Muscle of leg (tissue), 11 donors: ENCODE data around the gene KIF26B. TPM values are rescaled to one million over a fixed set of nuclear protein-coding genes. Genes with fewer than 3 reads are reported as not detected.
A peak's percentile ranks its signal among the peaks of the same experiment; 100 is the strongest.
"Not testable (repeated sequence)": the region's sequence is repeated elsewhere in the genome, so short reads cannot be mapped to it uniquely, and the experiment has no call there.

Experiments used
- DNase-seq: peaks from one replicate; pipeline ENCODE4 v3.0.0; 2013
- H3K27ac ChIP-seq: one replicate; pipeline ENCODE4 v1.5.1; 2013; ENCODE audit warnings: mild to moderate bottlenecking, low read length, control low read depth
- H3K27me3 ChIP-seq: one replicate; pipeline ENCODE4 v1.6.1; 2013; ENCODE audit warnings: low read length; ENCODE audit not compliant: control insufficient read depth, insufficient read depth
- H3K36me3 ChIP-seq: one replicate; pipeline ENCODE4 v1.6.1; 2013; ENCODE audit warnings: low read length; ENCODE audit not compliant: control insufficient read depth, insufficient read depth
- H3K4me1 ChIP-seq: one replicate; pipeline ENCODE4 v1.6.1; 2013; ENCODE audit warnings: low read length; ENCODE audit not compliant: control insufficient read depth, insufficient read depth
- H3K4me3 ChIP-seq: one replicate; pipeline ENCODE4 v1.5.1; 2013; ENCODE audit warnings: low read length, control low read depth
- H3K9me3 ChIP-seq: replicated peaks from 2 replicates; pipeline ENCODE4 v1.6.1; 2013; ENCODE audit warnings: low read depth, low read length; ENCODE audit not compliant: control insufficient read depth
- WGBS: methylation state at CpG from one replicate; pipeline ENCODE4 v1.1.5; 2013; ENCODE audit warnings: missing lambda C conversion rate; ENCODE audit not compliant: insufficient coverage; 5-methylcytosine and 5-hydroxymethylcytosine counted together
- polyA plus RNA-seq, 8 donors: library from polyadenylated mRNA; unstranded; fragments of 120-200 nt; gene quantifications; one replicate each; pipeline versions ENCODE4 v1.2.1 to v1.2.3, GENCODE V29; 2013; ENCODE audit warnings: inconsistent platforms in 1 of 8, low replicate concordance in 1 of 8; ENCODE audit not compliant: insufficient read length in 8 of 8, insufficient read depth in 1 of 8
- total RNA-seq: library from RNA; stranded (reverse); fragments of 120-200 nt; gene quantifications from one replicate; pipeline ENCODE4 v1.2.4, GENCODE V29; 2013

Gene KIF26B
- total and polyA plus RNA-seq, 9 donors = 0.89 to 2.4 (median 1.0) TPM

DNA sequence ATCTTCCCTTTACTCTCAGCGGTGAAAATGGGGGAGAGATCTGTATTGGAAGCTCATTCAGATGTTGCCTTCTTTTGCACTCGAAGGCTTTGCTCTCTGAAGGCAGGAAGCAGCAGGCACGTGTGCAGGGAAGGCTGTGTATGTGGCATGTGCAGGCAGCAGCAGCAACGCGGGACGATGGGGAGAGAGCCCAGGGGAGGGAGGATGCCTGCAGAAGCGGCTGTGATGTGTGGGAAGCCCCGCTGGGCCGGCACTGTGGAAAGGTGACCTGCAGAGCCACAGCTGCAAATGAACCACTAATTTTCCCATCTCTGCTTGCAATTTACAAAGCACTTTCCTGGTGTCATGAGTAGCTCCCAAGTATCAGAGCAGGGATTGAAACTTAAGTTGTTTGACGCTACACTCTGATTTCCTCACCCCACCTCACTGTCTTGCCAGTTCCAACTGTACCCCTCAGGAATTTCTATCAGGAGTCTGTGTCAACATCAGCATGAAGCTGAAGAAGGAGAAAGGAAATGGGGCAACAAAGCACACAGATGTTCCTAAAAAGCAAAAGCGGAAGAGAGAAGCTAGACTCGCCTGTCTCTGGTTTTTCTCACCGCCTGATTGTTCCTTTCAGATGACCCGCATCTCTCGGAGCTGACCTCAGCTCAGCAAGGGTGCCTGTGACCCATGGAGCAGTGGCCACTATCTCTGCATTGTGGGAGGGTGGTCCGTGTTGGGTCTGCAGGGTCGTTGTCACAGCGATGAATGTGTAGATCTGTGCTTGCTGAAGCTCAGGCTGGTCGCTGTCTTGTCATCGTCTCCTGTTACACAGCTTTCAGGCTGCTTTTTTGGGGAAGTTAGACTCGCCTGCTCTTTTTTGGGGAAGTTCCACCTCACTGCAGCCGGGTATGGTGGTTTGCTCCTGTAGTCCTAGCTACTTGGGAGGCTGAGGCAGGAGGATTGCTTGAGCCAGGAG, 156.1 kb downstream of the KIF26B start:
- Histone ChIP-seq H3K36me3 (no peaks in the 10 kb centered on the region), H3K4me1 (peaks cover 9% of the 10 kb centered on the region), H3K27me3 (peaks cover 3% of the 10 kb centered on the region), H3K9me3 (no peaks in the 10 kb centered on the region), H3K27ac (no peak overlapping the region), H3K4me3 (no peak overlapping the region)
- peak; percentile 57 for DNase-seq
- WGBS = 25% methylated on average over 19 of the region's 22 CpGs

- no peak overlapping the region for H3K27ac ChIP-seq
- H3K4me1 ChIP-seq = peaks cover 12% of the 10 kb centered on the region
- WGBS = 75% methylated on average over 2 of the region's 8 CpGs
- no peak overlapping the region for H3K4me3 ChIP-seq
- no peaks in the 10 kb centered on the region for H3K36me3 ChIP-seq
- no peak for DNase-seq
- peaks cover 5% of the 10 kb centered on the region for H3K27me3 ChIP-seq
- no peaks in the 10 kb centered on the region for H3K9me3 ChIP-seq
These were observed 157.2 kb downstream of the KIF26B start for GRCh38 chr1:245311887-245312536.

GRCh38 chr1:245313576-245313975, 158.8 kb downstream of the KIF26B start:
- Histone ChIP-seq H3K9me3 (no peaks in the 10 kb centered on the region), H3K27ac (no peak overlapping the region), H3K4me3 (no peak overlapping the region), H3K27me3 (peaks cover 7% of the 10 kb centered on the region), H3K36me3 (no peaks in the 10 kb centered on the region), H3K4me1 (peaks cover 15% of the 10 kb centered on the region)
- WGBS = 65% methylated on average over 9 of the region's 9 CpGs
- DNase-seq = no peak

DNA sequence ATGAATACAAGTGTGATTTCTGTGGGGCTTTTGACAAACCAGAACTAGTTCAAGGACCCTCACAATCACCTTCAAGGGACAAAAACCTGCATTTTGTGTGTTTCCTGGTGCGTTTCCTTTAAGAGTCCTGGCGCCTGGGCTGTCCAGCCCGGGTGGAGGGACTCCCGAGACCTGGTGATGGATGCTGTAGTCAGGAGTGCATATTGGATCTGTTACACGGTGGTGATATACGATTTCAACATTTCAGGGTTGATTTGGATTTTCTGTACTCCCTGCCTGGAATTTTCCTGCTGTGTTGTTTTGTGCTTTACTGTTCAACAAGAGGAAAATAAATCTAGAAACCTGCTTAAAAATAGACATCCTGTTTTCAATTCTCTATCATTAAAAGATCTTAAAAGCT, 162.0 kb downstream of the KIF26B start:
- 11% methylated on average over 4 of the region's 6 CpGs for WGBS
- H3K27ac ChIP-seq = no peak overlapping the region
- H3K4me3 ChIP-seq = no peak overlapping the region
- peaks cover 9% of the 10 kb centered on the region for H3K4me1 ChIP-seq
- peaks cover 4% of the 10 kb centered on the region for H3K27me3 ChIP-seq
- H3K9me3 ChIP-seq = no peaks in the 10 kb centered on the region
- H3K36me3 ChIP-seq = no peaks in the 10 kb centered on the region
- peak; percentile 43 for DNase-seq

DNA sequence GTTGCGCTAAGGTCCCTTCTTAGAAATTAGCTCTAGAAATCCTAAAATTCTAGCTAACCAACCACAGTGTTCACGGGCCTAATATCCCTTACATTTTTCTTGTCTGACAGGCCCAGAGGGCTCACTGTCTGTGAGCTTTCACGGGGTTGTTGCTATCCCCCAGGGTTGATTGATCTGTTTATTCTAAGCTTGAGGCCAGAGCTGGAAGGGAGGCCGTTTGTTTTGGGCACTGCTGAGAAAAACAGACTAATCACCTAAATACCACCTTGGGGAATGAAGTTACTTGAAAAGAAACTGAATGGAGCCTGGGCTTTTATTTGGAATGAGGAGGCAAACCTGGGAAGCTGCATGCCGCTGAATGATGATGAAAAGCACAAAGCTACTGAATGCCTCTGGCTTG, 162.4 kb downstream of the KIF26B start:
- Histone ChIP-seq H3K27me3 (peaks cover 4% of the 10 kb centered on the region), H3K4me3 (no peak overlapping the region)
- 100% methylated on average over 1 of the region's 5 CpGs for WGBS

GRCh38 chr1:245319094-245319493, 164.3 kb downstream of the KIF26B start:
- no peak overlapping the region for H3K4me3 ChIP-seq
- H3K27ac ChIP-seq = no peak overlapping the region
- H3K27me3 ChIP-seq = peaks cover 4% of the 10 kb centered on the region
- no peak for DNase-seq
- peaks cover 9% of the 10 kb centered on the region for H3K4me1 ChIP-seq
- no CpG with 5 or more reads among the region's 4 CpGs for WGBS
- no peaks in the 10 kb centered on the region for H3K9me3 ChIP-seq
- no peaks in the 10 kb centered on the region for H3K36me3 ChIP-seq

More for the DNA sequence above, 162.4 kb downstream of the KIF26B start:
- Histone ChIP-seq H3K9me3 (no peaks in the 10 kb centered on the region), H3K36me3 (no peaks in the 10 kb centered on the region), H3K4me1 (peaks cover 9% of the 10 kb centered on the region), H3K27ac (no peak overlapping the region)
- no peak for DNase-seq

DNA sequence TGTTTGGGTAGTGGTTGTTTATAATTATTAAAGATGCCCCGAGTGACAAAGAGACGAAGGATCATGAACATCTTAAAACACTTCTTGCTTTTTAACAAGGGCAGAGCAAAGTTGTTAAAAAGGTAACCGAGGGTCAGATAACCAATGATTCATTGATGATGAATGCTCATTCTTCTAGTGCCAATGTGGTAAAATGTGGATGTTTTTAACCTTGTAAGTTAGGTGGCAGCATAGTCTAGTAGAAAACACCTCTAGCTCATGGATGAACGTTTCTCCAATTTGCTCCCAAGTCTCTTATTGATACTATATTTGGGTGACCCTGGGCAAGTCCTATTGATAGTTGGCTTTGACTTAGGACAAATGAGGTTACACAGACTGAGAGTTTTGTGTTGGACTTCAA, 167.9 kb downstream of the KIF26B start:
- no peaks in the 10 kb centered on the region for H3K36me3 ChIP-seq
- H3K4me1 ChIP-seq = peaks cover 5% of the 10 kb centered on the region
- H3K9me3 ChIP-seq = no peaks in the 10 kb centered on the region
- H3K4me3 ChIP-seq = no peak overlapping the region
- no CpG with 5 or more reads among the region's 4 CpGs for WGBS
- DNase-seq = no peak
- H3K27ac ChIP-seq = no peak overlapping the region
- H3K27me3 ChIP-seq = no peaks in the 10 kb centered on the region

DNA sequence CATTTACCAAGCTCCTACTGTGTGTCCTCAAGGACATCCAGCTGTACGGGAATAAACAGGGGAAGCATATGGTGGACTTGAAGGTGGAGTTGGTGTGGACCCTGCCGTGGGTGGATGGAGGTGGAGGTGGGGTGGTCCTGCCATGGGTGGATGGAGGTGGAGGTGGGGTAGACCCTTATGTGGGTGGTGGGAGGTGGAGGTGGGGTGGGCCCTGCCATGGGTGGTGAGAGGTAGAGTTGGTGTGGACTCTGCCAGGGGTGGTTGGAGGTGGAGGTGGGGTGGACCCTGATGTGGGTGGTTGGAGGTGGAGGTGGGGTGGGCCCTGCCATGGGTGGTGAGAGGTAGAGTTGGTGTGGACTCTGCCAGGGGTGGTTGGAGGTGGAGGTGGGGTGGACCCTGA, 169.0 kb downstream of the KIF26B start:
- not testable (repeated sequence) for DNase-seq, H3K4me1 ChIP-seq, H3K36me3 ChIP-seq, H3K27ac ChIP-seq, H3K4me3 ChIP-seq, H3K27me3 ChIP-seq, H3K9me3 ChIP-seq
- 100% methylated on average over 2 of the region's 2 CpGs for WGBS

GRCh38 chr1:245325922-245326795, 171.4 kb downstream of the KIF26B start:
- Histone ChIP-seq H3K36me3 (no peaks in the 10 kb centered on the region), H3K27me3 (no peaks in the 10 kb centered on the region), H3K4me3 (no peak overlapping the region), H3K4me1 (peaks cover 5% of the 10 kb centered on the region), H3K27ac (no peak overlapping the region), H3K9me3 (no peaks in the 10 kb centered on the region)
- DNase-seq = no peak
- 66% methylated on average over 10 of the region's 16 CpGs for WGBS

DNA sequence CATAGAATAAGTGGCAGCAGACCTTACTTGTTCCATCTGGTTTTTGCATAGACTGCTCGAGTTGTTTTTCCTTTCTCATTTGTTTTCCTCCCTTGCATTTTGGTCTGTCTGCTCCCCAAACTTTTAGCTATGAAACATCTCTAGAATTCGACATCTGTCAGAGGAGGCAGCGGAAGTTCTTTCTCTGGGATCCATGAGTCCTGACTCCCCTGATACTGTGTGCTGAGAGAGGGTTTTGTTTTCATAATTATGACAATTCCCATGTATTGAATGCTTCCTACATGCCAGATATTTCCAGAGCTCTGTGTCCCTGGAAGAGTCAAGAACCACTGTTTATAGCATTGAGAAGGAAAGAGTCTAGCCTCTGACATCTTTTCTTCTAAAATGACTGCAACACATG, 172.6 kb downstream of the KIF26B start:
- H3K9me3 ChIP-seq = no peaks in the 10 kb centered on the region
- whole genome bisulfite sequencing = no CpG with 5 or more reads among the region's 3 CpGs
- peak; percentile 60 for DNase-seq
- no peak overlapping the region for H3K4me3 ChIP-seq
- no peaks in the 10 kb centered on the region for H3K27me3 ChIP-seq
- H3K36me3 ChIP-seq = no peaks in the 10 kb centered on the region
- peak overlapping the region; percentile 57 for H3K27ac ChIP-seq
- peaks cover 5% of the 10 kb centered on the region for H3K4me1 ChIP-seq
